Activated CD4-positive, alpha-beta T cell treated with anti-CD3 and anti-CD28 coated beads for 24 hours (primary cell): Measurements from ENCODE around the gene STAM2.
"Not testable (repeated sequence)": the region's sequence is repeated elsewhere in the genome, so short reads cannot be mapped to it uniquely, and the experiment has no call there.

Experiments
- DNase-seq, 2 donors: peaks; one replicate each; pipeline ENCODE4 v3.0.0-alpha.2; 2020; ENCODE audit warnings: low read depth in 2 of 2

The STAM2 gene

DNA sequence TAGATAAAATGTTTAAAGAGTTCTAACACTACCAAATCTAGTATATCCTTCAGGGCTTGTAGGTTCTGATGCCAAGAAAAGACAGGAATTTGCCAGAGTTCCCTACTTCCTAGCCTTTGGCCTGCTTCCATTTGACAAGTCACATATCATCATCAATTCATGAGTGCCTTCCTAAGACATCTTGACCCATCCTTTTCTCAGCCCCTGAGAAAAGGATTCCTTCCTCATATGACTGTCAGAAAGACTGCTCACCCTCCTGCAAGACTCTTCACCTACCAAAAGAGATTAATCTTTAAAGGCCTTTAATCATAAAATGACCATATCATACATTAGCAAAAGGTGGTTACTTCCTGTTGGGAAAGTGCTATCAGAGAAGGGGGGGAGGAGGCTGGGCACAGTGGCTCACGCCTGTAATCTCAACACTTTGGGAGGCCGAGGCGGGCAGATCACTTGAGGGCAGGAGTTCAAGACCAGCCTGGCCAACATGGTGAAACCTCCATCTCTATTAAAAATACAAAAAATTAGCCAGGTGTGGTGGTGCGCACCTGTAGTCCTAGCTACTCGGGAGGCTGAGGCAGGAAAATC is 3.3 kb downstream of the STAM2 start:
- DNase-seq, result not testable (repeated sequence)

DNA sequence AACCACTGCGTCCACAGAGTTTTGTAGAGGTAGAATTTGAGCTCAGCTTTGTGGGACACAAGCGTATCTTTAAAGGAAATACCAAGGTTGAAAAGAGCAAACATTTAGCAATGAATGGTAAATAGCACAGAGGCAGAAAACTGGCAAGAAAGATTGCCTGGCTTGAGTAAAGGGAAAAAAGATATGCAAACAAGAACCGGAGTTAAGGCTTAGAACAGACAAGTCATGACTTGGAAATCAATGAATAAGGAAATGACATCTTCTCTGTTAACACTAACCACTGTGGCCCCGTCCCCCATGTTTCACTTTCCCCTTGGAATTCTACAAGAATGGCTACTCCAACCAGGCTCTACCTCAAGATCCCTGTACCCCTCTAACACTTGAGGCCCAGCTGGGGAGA is 3.8 kb downstream of the STAM2 start:
- DNase-seq, result no peak

- DNase-seq, result not testable (repeated sequence)
Observed at GRCh38 chr2:152169158-152169557, 6.4 kb downstream of the STAM2 start.

DNA sequence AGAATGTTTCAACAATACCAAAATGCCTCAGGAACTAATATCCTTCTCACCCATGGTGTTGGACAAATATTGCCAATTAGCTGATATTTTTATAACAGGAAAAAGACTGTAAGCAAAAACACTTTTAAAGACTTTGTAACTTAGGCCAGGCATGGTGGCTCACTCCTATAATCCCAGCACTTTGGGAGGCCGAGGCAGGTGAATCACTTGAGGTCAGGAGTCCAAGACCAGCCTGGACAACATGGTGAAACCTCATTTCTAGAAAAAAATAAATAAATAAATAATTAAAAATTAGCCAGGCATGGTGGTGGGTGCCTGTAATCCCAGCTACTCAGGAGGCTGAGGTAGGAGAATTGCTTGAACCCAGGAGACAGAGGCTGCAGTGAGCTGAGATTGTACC is 8.1 kb downstream of the STAM2 start:
- not testable (repeated sequence) for DNase-seq

- DNase-seq, result no peak
Observed at GRCh38 chr2:152167065-152167464, 8.5 kb downstream of the STAM2 start.

DNA sequence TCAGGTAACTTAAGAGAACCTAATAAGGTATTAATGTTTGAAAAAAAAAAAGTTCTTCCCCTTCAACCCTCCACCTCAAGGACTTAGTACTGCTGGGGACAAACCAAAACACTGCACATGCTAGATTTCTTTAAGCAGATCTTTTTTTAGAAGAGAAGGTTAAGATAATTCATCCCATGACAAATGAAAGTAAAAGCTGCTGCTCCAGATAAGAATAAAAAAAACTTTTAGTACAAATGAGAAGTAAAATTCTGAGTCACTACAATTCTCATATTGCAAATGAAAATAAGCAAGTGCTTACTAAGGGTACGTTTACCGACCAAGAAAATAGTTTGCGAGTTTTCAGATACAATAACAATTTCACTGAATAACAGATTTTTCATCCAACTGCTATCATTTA is 8.9 kb downstream of the STAM2 start:
- no peak for DNase-seq

GRCh38 chr2:152165780-152166179 is 9.8 kb downstream of the STAM2 start:
- no peak for DNase-seq

DNA sequence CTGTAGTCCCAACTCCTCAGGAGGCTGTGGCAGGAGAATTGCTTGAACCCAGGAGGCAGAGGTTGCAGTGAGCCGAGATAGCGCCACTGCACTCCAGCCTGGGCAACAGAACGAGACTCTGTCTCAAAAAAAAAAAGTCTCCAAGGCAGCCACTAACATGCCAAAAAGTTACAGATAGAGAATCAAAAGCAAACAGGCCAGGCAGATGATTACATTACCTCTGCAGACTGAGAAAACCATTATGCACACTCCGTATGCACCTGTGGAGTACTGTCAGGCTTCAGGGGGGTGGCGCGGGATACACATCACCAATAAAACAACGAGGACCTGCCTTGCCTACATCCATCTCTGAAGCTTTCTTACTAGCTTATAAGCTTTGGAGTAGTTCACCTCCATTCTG is 10.3 kb downstream of the STAM2 start:
- no peak for DNase-seq

DNA sequence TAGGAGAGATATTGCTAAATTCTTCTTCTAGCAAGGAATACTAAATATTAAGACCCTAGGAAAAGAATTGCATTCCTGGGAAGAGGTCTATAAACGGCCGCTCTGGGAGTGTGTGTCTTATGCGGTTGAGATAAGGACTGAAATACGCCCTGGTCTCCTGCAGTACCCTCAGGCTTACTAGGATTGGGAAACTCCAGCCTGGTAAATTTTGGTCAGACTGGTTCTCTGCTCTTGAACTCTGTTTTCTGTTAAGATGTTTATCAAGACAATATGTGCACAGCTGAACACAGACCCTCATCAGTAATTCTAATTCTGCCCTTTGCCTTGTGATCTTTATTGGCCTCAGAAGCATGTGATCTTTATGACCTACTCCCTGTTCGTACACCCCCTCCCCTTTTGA is 11.9 kb downstream of the STAM2 start:
- DNase-seq, result not testable (repeated sequence)

- no peak for DNase-seq
Observed at GRCh38 chr2:152162141-152162540, 13.4 kb downstream of the STAM2 start.

DNA sequence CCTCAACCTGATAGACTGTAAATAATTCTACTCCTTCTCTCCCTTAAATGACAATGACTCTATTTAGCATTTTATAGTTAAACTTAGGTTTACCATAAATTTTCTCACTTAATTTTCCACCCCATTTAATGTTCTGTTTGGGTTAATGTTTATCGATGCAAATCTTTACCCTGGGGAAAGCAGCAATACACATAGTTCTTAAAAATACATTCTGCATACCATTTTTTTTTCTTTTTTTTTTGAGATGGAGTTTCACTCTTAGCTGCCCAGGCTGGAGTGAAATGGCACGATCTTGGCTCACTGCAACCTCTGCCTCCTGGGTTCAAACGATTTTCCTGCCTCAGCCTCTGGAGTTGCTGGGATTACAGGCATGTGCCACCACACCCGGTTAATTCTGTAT is 14.0 kb downstream of the STAM2 start:
- DNase-seq, result no peak

DNA sequence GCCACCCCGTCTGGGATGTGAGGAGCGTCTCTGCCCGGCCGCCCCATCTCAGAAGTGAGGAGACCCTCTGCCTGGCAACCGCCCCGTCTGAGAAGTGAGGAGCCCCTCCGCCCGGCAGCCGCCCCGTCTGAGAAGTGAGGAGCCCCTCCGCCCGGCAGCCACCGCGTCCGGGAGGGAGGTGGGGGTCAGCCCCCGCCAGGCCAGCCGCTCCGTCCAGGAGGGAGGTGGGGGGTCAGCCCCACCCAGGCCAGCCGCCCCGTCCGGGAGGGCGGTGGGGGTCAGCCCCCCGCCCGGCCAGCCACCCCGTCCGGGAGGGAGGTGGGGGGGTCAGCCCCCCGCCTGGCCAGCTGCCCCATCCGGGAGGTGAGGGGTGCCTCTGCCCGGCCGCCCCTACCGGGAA is 15.2 kb downstream of the STAM2 start:
- not testable (repeated sequence) for DNase-seq

DNA sequence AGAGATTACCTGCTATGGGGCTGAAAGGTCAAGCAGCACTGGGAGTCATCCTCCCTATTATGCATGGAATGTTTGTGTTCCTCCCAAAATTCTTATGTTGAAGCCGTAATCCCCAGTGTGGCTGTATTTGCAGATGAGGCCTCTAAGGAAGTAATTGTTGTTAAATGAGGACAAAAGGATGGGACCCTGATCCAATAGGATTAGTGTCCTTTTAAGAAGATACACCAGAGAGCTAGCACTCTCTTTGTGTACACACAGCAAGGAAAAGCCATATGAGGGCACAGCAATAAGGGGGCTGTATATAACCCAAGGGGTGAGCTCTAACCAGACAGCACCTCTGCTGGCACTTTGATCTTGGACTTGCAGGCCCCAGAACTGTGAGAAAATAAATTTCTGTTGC is 18.3 kb downstream of the STAM2 start:
- no peak for DNase-seq

- no peak for DNase-seq
Observed at GRCh38 chr2:152155209-152155608, 20.4 kb downstream of the STAM2 start.

- no peak for DNase-seq
Observed at GRCh38 chr2:152154462-152154861, 21.1 kb downstream of the STAM2 start.

GRCh38 chr2:152134488-152135280 is 40.9 kb downstream of the STAM2 start:
- peak in 1 of 2 donors; percentile 9 for DNase-seq

- no peak for DNase-seq
Observed at GRCh38 chr2:152132306-152132705, 43.3 kb downstream of the STAM2 start.

GRCh38 chr2:152127628-152128027 is 47.9 kb downstream of the STAM2 start:
- DNase-seq, result no peak

DNA sequence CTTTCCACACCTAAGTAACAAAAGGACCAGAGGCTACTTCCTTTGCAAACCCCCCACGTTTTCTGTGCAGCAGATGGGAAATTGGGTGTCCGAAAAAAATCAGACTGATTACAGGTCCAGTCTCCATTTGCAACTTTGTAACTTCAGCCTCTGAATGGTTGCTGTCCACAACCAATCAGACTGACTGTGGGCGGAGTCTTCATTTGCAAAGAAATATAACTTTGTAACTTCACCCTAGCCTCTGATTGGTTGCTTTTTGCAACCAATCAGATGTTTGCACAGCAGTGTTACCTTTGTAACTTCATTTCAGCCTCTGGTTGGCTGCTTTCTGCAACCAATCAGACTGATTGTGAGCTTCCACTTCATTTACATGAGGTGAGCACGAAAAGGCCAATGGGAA is 48.9 kb downstream of the STAM2 start:
- no peak for DNase-seq

DNA sequence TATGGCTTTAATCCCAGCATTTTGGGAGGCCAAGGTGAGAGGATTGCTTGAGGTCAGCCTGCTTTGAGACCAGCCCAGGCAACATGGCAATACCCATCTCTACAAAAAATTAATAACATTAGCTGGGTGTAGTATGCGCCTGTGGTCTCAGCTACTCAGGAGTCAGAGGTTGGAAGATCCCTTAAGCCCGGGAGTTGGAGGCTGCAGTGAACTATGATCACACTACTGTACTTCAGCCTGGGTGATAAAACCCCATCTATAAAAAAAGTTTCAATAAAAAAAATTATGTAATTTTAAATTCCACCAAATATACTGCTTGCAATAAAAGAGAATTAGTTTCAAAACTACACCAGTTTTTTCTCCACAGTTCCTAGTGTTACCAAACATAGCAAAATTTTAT is 53.4 kb downstream of the STAM2 start:
- DNase-seq, result no peak

- no peak for DNase-seq
Observed at GRCh38 chr2:152120430-152120829, 55.1 kb downstream of the STAM2 start.

DNA sequence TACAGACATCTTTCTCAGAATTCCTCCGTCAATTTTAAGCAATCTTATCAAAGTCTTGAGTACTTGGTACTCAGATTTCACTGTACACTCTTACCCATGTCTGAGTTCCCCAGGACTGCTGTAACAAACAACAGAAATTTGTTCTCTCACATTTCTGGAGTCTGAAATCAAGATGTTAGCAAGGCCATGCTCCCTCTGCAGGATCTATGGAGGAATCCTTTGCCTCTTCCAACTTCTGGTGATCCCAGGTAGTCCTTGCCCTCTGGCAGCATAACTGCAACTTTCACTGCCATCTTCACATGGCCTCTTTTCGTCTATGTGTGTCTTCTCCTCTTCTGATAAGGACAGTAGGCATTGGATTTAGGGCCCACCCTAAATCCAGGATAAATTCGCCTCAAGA is 59.6 kb downstream of the STAM2 start:
- no peak for DNase-seq

- no peak for DNase-seq
Observed at GRCh38 chr2:152114366-152114765, 61.2 kb downstream of the STAM2 start.

- DNase-seq, result not testable (repeated sequence)
Observed at GRCh38 chr2:152107140-152107539, 68.4 kb downstream of the STAM2 start.
